Dedifferentiated amniotic fluid mesenchymal stem cell (primary cell): ENCODE measurements around the gene REEP1.

Experiments used
- DNase-seq: peaks from one replicate; pipeline ENCODE4 v3.0.0-alpha.2; 2016; ENCODE audit errors: extremely low spot score

REEP1 gene

DNA sequence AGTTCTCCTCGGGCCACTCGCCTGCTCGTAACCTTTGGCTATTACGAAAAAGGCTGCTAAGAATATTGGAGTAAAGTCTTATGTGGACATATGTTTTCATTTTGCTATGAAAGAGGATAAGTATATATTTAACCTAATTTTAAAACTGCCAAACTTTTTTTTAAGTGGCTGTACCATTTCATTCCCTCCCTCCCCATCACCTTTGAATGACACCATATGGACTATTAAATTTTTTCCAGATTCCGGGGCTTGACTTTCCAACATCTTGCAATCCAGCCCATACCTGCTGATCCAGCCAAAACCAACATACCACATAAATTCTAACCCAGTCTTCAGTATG is 31.5 kb downstream of the REEP1 start:
- no peak for DNase-seq

DNA sequence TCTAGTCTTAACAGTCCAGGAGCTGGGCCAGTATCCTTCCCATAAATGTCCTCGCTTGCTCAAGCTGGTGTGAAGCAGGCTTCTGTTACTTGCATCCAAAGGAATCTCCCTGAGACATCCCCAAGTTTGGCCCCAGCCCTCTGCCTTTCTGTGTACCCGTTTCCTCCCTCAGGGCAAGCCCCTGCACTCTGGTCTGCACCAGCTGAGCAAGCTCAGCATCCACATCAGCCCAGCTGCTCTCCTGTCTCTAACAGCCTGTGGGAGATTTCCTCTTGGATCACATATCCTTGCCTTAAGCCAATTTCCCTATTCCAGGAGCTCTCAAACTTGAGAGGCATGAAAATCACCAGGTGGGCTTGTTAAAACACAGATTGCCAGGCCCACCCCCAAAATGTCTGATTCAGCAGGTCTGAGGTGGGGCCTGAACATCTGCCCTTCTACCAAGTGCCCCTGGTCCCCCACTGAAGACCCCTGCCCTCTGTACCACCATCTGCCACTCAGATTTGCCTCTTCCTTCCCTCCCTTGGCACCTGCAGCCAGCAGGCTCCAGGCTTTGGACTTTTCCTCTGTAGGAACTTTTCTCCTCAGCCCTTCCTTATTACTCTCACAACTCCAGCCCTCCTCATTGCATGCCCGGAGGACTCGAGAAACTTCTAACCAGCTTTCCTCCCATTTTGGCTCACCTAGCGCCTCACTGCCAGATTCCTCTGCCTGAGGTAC is 32.1 kb downstream of the REEP1 start:
- no peak for DNase-seq

DNA sequence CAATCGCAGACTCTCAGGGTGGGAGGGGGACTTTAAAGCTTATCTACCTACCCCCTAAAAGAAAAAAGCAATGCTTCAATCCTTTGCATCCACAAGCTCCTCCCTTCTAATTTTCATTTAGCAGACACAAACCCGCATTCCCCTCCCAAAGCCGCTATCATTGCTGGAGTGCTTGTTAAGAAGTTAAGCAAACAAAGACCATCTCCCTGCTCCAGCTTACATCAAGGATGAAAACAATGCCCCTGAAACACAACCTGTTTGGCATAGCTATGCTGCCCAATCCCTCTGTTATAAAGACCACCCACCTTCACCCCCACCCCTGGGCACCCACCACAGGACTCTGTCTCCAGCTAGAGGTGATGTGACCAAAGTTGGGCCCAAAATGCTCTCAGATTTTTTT is 33.0 kb downstream of the REEP1 start:
- DNase-seq: no peak

DNA sequence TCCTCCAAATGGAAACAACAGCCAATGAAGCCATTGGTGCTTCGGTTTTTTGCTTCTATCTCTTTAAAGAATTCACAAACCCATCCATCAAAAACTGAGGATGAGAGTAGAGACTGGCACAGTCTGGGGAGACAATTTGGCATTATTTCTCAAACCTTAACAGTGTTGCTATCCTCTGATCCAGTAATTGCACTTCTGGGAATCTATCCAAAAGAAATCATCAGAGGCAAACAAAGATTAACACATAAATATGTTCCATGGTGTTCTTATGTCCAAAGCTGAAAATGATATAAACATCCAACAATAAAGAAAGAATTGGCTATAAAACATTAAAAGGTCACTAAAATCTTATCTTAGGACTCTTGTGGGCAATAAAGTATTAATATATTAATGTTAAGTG is 35.1 kb downstream of the REEP1 start:
- no peak for DNase-seq

DNA sequence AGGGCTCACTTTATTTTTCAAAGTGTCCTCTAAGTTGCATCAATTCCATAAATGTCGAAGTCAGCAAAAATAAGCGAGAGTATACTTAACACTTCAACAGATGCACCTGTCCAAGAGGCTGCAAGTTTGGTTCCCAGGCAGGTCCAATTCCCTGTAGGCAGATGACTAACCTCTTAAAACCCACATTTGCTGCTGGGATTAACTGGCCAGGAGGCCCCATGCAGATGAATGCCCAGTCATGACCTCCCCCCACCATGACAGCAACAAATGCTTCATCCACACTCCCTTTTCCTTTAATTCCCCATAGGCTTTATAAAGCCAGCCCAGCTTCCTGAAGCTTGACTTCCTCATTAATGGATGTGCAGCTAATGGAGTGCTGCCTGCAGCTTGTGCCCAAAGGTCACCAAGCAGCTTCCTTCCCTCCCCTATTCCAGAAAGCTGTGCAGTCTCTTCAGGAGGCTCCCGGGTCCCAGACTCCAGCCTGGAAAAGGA is 35.7 kb downstream of the REEP1 start:
- no peak for DNase-seq

DNA sequence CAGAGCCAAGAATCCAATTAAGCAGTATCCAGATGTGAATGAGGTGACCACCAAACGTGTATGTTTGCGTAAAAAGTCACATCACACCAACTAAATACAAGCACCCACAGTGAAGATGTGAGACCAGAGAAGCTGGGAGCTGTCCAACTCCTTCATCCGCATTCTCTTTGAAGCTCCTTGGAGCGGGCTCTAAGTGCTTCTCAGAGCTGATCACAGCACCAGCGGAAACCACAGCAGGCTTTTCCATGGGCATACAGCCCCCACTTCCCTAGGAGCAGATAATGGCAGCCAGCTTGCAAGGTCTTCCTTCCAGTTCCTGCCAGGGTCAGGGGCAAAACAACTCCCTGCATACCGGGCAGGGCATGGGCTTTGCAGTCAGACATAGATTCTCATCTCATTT is 36.4 kb downstream of the REEP1 start:
- DNase-seq: no peak

DNA sequence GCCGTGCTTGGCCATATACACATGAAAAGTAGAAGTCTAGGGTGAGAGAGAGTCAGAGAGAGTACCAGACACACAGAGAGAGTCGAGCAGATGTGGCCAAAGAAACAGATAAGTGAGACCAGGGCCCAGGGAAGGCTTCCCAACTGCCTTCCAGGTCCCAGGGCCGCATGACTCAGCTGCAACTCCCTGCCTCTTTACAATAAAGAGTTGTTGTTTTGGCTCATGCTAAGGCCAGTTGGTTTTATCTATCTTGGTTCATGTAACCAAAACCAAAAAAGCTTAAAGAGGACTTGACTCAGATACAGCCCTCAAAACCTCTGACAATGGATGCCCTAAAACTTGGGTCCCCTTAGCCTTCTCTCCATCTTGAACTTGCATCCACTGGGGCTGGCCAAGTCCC is 36.9 kb downstream of the REEP1 start:
- no peak for DNase-seq

DNA sequence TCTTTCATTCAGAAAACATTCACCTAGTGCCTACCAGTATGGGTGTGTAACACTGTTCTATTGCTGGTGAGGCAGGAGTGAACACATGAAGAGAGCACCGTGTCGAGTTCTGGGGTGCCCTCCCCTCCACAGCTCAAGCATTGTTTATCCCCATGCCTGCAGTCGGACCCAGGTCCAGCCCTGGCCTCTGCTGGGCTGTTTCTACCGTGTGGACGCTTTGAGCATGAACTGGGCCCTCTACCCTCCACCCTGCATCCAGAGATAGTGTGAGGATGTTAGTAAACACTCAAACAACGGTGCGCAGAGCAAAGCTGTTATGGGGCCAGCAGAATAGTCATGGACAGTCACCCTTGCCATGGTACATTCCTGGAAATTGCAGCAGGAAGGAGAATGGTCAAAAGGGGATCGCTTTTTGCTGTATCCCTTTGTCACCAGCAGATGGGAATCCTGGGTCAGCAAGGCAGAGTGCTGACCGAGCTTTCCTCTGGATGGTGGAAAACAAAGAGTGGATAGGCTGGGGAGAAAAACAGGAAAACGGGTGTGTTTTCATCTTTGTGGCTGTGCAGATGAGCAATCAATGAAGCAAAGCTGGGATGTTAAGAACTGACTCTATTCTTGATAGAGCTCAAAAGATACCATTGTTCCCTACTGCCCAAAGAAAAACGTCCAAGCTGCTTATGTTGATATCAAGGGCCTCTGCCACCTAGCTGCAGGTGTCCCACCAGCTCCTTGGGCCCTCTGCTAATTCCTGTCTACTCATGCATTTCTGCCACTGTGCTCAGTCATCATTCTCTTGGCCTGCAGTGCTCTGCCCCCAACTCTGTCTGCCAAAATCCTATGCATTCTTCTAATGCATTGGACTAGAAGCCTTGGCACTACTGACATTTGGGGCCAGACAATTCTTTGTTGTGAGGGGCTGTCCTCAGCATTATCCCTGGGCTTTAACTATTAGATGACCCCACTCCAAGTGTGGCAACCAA is 38.7 kb downstream of the REEP1 start:
- no peak for DNase-seq

DNA sequence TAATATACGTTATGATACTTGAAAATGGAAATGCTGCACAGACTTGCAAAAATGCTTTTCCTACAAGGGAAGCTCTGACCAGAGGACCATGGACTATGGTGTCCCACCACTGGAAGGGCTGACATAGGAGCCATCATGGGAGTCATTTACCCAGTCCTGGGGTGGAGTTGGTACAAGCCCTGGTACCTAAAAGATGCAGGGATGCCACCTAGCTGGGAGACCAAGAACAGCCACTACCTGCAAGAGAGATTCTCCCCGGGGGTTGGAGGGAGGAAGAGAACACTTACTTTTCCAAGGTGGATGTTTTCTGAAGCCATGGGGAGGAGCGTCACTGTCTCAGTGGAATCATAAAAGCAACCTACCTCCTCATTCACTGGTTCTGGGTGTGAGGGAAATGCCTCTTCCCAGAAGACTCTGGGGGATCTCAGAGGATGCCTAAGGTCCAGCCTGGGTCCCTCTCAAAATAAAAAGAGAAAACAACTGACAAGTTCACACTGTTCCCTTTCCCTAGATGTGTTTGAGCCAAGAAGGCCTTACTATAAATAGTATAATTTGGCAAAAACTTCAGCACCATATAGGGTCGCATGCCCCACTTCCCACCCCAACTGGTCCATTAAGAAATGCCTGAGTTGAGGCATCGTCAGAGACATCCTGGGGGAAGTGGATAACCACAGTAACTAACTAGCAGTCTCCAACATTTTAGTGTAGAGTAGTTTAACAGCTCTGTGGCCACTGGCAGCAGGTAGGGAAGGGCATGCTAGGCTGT is 39.9 kb downstream of the REEP1 start:
- no peak for DNase-seq

DNA sequence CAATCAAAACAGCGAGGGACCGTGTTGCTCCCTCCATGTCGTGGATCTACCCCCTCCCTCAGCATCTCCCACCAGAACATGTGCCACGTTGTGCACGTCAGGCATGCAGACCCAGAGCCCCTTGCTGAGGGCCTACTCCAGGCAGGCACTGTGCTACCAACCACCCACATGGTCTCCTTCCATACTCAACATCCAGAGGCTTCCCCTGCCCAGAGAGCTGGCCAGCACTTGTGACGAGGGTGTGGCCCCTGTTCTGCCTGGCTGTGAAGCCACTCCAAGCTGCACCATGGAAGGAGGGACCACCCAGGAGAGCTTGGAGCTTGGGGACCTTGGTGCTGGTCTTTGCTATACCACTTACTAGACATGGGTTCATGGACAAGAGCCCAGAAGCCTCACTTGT is 40.5 kb downstream of the REEP1 start:
- no peak for DNase-seq

DNA sequence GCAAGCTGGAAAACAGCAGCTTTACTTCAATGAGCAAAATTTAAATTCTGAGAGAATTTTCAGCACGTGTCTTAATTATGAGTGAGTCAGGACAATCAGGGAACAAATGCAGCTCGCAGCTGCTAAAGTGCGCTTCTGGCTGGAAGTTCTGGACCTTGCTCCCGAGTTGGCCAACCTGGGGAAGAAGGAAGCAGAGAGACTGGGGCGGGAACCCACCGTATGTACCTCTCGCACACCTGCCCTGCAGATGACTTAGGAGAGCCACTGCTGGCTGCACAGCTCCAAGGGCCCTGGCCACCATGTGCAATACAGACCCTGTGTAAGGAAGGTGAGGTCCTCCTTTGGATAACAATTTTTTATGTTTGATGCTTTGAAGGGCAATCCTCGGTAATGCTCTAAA is 42.4 kb downstream of the REEP1 start:
- DNase-seq: no peak

DNA sequence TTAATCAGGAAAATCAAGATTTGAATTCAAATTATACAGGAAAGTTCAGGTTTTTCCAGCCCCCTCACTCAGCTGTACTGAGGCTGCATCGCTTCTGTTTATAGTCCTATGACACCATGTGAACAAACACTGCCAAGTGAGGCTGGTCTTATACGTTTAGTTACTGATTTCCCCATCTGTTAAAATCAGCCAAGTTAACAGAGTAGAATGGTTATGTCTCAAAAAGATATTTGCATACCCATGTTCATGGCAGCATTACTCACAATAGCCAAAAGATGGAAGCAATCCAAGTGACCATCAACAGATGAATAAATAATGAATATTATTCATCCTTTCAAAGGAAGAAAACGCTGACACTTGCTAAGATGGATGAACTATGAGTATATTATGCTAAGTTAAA is 43.8 kb downstream of the REEP1 start:
- no peak for DNase-seq

DNA sequence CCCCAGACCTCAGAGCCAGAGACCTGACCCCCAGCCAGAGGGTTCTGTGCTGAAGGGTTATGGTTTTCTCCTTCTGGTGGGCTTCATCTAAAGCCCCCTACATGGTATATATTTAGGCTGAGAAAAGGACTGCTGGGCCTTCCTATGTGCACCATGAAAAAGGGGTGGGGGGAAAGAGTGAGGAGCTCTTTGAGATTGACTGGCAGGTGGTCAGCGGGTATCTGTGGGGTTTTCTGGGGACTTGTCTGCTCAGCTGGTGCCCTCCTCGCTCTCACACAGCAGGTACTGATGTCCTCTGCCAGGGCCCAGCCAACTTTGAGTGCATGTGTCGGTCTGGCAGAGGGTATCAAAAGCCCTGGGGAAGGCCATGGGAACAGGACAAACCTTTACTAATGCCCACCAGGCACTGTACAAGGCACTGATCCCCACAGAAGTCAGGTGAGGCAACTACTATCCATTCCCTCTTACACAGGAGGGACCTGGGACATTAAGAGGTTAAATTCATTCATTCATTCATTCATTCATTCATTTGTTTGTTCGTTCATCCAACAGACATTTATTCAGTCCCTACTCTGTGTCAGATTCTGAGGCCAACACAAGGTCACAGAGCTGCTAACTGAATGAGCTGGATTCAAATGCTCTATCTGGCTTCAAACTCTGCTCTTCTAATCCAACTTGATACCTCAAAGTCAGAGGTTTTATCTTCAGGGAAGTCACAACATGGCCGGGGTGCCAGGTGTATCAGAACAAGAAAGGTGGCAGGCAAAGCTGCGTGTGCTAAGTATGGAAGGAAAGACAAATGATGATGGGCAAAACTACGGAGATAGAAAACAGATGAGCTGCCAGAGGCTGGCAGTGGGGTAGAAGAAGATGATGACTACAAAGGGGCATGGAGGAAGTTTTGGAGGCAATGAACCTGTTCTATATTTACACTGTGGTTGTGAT is 44.6 kb downstream of the REEP1 start:
- DNase-seq: no peak

DNA sequence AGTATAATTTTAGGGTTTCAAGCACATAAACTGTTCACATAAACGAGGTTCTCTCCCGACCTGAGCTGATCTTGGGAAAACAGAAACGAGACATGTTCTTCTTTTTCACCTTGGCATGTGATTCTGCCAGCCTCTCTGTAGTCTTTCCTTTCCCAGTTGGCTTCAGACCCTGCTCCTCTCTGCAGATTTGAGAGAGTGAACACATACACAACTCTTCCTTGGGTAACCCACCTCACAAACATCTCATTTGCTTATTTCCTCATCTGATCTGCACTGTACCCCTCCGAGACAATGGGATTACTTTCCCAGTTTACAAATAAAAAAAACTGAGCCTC is 46.1 kb downstream of the REEP1 start:
- no peak for DNase-seq

DNA sequence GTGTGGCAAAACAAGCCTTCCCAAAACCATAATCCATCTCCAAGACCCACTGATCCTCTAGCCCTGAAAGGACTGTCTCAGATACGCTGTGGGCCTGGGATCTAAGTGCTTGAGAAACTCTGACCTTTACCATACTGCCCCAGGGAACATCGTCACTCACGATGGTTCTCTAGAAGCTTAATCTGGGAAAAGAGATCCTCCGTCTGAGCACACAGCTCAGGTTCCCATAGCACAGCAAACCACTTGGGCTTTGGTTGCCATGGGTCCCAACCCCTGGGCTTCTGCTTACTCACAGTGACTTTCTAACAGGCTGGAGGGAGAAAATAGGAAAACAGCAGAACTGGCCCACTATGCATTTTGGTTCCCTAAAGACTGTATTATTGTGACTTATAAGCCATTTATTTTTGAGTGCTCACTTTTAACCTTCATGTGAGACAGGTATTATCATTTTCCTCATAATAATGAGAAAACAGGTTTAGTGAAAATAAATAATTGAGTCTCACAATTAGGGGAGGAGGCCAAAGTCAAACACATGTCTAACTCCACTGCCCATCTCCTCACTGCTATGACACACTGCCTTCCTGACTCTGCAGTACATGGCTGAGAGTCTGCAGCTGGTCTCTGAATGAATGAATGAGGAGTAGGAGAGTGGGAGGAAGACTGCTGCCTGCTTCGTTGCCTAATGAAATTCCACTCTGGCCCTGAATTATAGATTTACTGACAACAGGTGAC is 46.7 kb downstream of the REEP1 start:
- no peak for DNase-seq

DNA sequence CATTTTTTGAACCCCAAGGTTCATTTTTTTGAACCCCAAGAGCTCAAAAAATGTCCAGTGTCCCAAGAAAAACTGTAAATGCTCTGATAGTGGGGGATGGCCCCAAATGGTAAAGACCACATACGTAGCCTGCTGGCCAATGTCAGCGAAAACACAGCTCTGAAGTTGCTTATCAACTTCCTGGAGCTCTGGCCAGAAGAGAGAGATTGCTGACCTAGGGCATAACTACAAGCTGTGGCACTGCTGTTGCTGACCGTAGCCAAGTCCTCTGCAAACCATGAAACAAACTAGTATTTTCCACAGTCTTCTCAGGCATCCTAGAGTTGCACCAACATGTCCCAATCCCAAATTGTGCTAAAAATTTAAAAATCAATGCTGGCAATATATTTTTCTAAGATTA is 50.9 kb downstream of the REEP1 start:
- DNase-seq: no peak

DNA sequence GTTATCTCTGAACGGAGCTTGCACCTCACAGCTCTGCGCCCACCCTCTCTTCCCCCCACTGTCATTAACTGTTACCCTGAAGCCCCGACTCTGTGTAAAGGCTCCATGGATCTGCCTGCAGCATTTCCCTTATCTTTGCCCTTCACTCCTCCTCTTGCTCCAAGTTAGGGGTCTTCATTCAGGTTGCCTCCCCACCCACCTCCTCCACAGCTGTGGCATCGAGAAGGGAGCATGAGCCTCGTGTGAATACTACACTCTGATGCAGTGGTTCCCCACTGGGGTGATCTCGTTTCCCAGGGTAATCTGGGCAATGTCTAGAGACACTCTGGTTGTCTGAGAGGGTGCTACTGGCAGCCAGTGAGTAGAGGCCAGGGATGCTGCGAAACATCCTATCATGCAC is 51.4 kb downstream of the REEP1 start:
- no peak for DNase-seq

DNA sequence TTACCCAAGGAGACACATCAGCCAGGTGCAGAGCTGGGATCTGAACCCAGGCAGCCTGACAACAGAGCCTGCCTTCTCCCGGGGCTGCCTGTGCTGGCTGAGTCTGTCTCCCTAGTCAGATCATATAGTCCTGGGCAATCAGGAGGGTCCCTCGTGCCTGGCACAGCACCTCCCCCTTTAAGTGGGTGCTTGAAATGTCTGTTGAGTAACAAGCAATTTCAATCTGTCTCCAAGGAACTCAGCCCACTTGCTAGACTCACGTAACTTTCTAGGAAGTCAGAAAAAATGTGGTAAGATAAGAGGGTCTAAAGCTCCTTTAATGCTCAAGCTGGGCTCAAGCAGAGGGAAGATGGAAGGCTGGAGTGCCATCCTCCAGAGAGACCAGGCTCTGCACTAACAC is 51.9 kb downstream of the REEP1 start:
- DNase-seq: no peak

DNA sequence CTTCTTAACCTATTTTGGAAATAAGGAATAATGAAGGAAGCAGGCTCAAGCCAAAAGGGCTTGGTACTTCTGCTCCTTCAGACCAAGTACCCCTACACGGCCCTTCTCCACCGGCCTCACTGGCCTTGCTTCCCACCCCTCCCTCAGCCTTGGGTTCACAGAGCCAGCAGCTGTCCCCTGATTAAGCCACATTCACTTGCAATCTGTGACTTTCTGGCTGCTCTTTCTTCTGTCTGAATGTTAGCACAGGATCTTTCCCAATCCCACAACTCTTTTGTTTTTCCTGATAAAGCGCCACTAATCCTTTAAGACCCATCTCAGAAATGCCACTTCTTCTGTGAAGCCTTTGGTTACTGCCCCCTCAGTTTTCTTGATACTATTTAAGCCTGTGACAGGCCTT is 52.4 kb downstream of the REEP1 start:
- no peak for DNase-seq

DNA sequence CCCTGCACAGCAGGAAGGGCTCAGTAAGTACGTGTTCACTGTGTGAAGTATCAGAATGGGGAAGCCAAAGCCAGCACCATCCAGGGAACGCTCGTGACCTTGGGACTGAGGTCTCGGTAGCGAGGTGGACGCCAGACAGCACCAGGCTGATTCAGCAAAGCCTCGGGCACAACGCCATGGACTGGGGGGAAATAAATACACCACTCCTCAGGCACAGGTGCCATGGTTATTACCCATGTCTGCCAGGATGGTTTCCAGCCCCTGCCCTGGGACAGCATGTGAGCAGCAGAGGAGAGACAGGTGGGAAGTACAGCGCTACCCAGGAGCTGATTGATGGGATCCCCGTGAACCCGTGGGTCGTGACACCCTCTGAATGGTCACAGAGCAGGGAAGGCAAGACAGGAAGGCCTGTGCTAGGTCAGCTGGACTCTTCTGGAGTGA is 53.0 kb downstream of the REEP1 start:
- no peak for DNase-seq
